H9 (cell line): ENCODE data around the gene PLEKHG7. TPM values are rescaled to one million over a fixed set of nuclear protein-coding genes. Genes with fewer than 3 reads are reported as not detected.

Experiments
- DNase-seq: peaks from one replicate; pipeline ENCODE4 v3.0.0-alpha.2; 2017
- H2AFZ ChIP-seq: one replicate; pipeline ENCODE4 v1.6.1; 2013; ENCODE audit warnings: mild to moderate bottlenecking, low read length, control low read depth, moderate library complexity
- H2AK5ac ChIP-seq: 2 replicates; pipeline ENCODE4 v1.6.1; 2013; ENCODE audit warnings: low read length, control low read depth, mixed read lengths; ENCODE audit not compliant: insufficient read length
- H2BK120ac ChIP-seq: one replicate; pipeline ENCODE4 v1.6.1; 2013; ENCODE audit warnings: low read depth, mild to moderate bottlenecking, low read length, control low read depth, inconsistent platforms; ENCODE audit not compliant: poor library complexity, severe bottlenecking
- H2BK12ac ChIP-seq: 2 replicates; pipeline ENCODE4 v1.6.1; 2013; ENCODE audit warnings: low read length, control low read depth, mixed read lengths, low read depth; ENCODE audit not compliant: insufficient read length
- H2BK15ac ChIP-seq: 2 replicates; pipeline ENCODE4 v1.6.1; 2013; ENCODE audit warnings: low read depth, low read length, control low read depth
- H2BK20ac ChIP-seq: one replicate; pipeline ENCODE4 v1.6.1; 2013; ENCODE audit warnings: low read depth, mild to moderate bottlenecking, low read length, control low read depth, inconsistent platforms; ENCODE audit not compliant: poor library complexity, severe bottlenecking
- H2BK5ac ChIP-seq: 2 replicates; pipeline ENCODE4 v1.6.1; 2013; ENCODE audit warnings: low read length, control low read depth, mixed read lengths; ENCODE audit not compliant: insufficient read length
- H3K14ac ChIP-seq: 2 replicates; pipeline ENCODE4 v1.6.1; 2013; ENCODE audit warnings: low read length, control low read depth; ENCODE audit not compliant: insufficient read depth
- H3K18ac ChIP-seq: 2 replicates; pipeline ENCODE4 v1.6.1; 2013; ENCODE audit warnings: low read depth, mild to moderate bottlenecking, mixed read lengths, low read length, control low read depth; ENCODE audit not compliant: insufficient read length
- H3K23ac ChIP-seq: 2 replicates; pipeline ENCODE4 v1.6.1; 2013; ENCODE audit warnings: low read length, control low read depth, mixed read lengths, low read depth; ENCODE audit not compliant: insufficient read length
- H3K23me2 ChIP-seq: 2 replicates; pipeline ENCODE4 v1.6.1; 2013; ENCODE audit warnings: low read depth, mild to moderate bottlenecking, mixed read lengths, low read length, control low read depth; ENCODE audit not compliant: insufficient read length, poor library complexity, severe bottlenecking
- H3K27ac ChIP-seq: 2 replicates; pipeline ENCODE4 v1.5.1; 2013; ENCODE audit warnings: low read length, control low read depth, mixed read lengths, low read depth; ENCODE audit not compliant: insufficient read length
- H3K27me3 ChIP-seq: 2 replicates; pipeline ENCODE4 v1.6.1; 2013; ENCODE audit warnings: low read length, control low read depth, inconsistent platforms; ENCODE audit not compliant: insufficient read depth
- H3K4ac ChIP-seq: 2 replicates; pipeline ENCODE4 v1.6.1; 2013; ENCODE audit warnings: low read depth, mild to moderate bottlenecking, control low read depth, inconsistent platforms, low read length, moderate library complexity
- H3K4me1 ChIP-seq: 2 replicates; pipeline ENCODE4 v1.6.1; 2013; ENCODE audit warnings: low read length, control low read depth, inconsistent platforms; ENCODE audit not compliant: insufficient read depth
- H3K4me2 ChIP-seq: 2 replicates; pipeline ENCODE4 v1.6.1; 2013; ENCODE audit warnings: low read length, control low read depth, mixed read lengths; ENCODE audit not compliant: insufficient read length, insufficient read depth
- H3K56ac ChIP-seq: 2 replicates; pipeline ENCODE4 v1.6.1; 2013; ENCODE audit warnings: low read depth, mild to moderate bottlenecking, mixed read lengths, low read length, control low read depth; ENCODE audit not compliant: insufficient read length
- H3K79me1 ChIP-seq: 2 replicates; pipeline ENCODE4 v1.6.1; 2013; ENCODE audit warnings: low read depth, mild to moderate bottlenecking, moderate library complexity, low read length, control low read depth, inconsistent platforms; ENCODE audit not compliant: insufficient read depth, poor library complexity, severe bottlenecking
- H3K79me2 ChIP-seq: 2 replicates; pipeline ENCODE4 v1.6.1; 2013; ENCODE audit warnings: low read length, control low read depth, inconsistent platforms; ENCODE audit not compliant: insufficient read depth
- H3K9ac ChIP-seq: 2 replicates; pipeline ENCODE4 v1.6.1; 2013; ENCODE audit warnings: low read length, control low read depth, mixed read lengths; ENCODE audit not compliant: insufficient read length; ENCODE audit errors: extremely low read depth
- H3K9me3 ChIP-seq: one replicate; pipeline ENCODE4 v1.6.1; 2013; ENCODE audit warnings: low read depth, low read length, inconsistent platforms; ENCODE audit not compliant: control insufficient read depth
- H3T11ph ChIP-seq: one replicate; pipeline ENCODE4 v1.6.1; 2013; ENCODE audit warnings: mild to moderate bottlenecking, low read length, control low read depth, inconsistent platforms
- H4K20me1 ChIP-seq: one replicate; pipeline ENCODE4 v1.6.1; 2013; ENCODE audit not compliant: control insufficient read depth, insufficient read length, insufficient read depth
- H4K5ac ChIP-seq: 2 replicates; pipeline ENCODE4 v1.6.1; 2013; ENCODE audit warnings: low read depth, mild to moderate bottlenecking, mixed read lengths, low read length, control low read depth; ENCODE audit not compliant: insufficient read length
- H4K8ac ChIP-seq: replicated peaks from 2 replicates; pipeline ENCODE4 v1.6.1; 2013; ENCODE audit warnings: low read length, control low read depth, mixed read lengths, low read depth; ENCODE audit not compliant: insufficient read length
- H4K91ac ChIP-seq: 2 replicates; pipeline ENCODE4 v1.6.1; 2013; ENCODE audit warnings: low read depth, mild to moderate bottlenecking, moderate library complexity, mixed read lengths, low read length, control low read depth; ENCODE audit not compliant: insufficient read length
- H3K27ac Mint-ChIP-seq, 3 experiments: 2 replicates in 2 of 3; 3 replicates in 1 of 3; pipeline ENCODE4 v1.8.0; 2020 to 2021; ENCODE audit warnings: mixed read lengths in 3 of 3, mild to moderate bottlenecking in 1 of 3, moderate library complexity in 1 of 3
- H3K27me3 Mint-ChIP-seq: 2 replicates; pipeline ENCODE4 v1.8.0; 2021; ENCODE audit warnings: low read depth, mild to moderate bottlenecking, moderate library complexity, mixed read lengths
- H3K36me3 Mint-ChIP-seq, 3 experiments: 2 replicates in 2 of 3; 3 replicates in 1 of 3; pipeline ENCODE4 v1.8.0; 2020 to 2021; ENCODE audit warnings: low read depth in 3 of 3, mixed read lengths in 3 of 3; ENCODE audit not compliant: insufficient read depth in 1 of 3
- H3K4me1 Mint-ChIP-seq, 2 experiments: 2 replicates each; pipeline ENCODE4 v1.8.0; 2020; ENCODE audit warnings: mixed read lengths in 2 of 2
- H3K4me3 Mint-ChIP-seq, 2 experiments: 2 replicates in 1 of 2; 3 replicates in 1 of 2; pipeline ENCODE4 v1.8.0; 2020 to 2021; ENCODE audit warnings: mild to moderate bottlenecking in 2 of 2, mixed read lengths in 2 of 2, moderate library complexity in 1 of 2
- H3K9me3 Mint-ChIP-seq, 2 experiments: 2 replicates in 1 of 2; 3 replicates in 1 of 2; pipeline ENCODE4 v1.8.0; 2020; ENCODE audit warnings: mild to moderate bottlenecking in 2 of 2, mixed read lengths in 2 of 2, moderate library complexity in 1 of 2
- WGBS: extraction: QIAGEN DNeasy Blood & Tissue Kit; methylation state at CpG from one replicate; pipeline ENCODE4 v1.1.7; 2013; ENCODE audit warnings: missing lambda C conversion rate, low lambda C conversion rate, mixed read lengths; ENCODE audit not compliant: insufficient read length; ENCODE audit errors: extremely low coverage; 5-methylcytosine and 5-hydroxymethylcytosine counted together
- total RNA-seq: library from RNA; stranded (reverse); gene quantifications from 2 replicates; pipeline ENCODE4 v1.2.1, GENCODE V29; 2021
- TF ChIP-seq, protein P1 (sequence below): fragments of 200-600 bp; sonication (generic); conservative IDR thresholded peaks from 3 replicates; pipeline ENCODE4 v1.8.0; 2021; ENCODE audit warnings: antibody characterized with exemption, mild to moderate bottlenecking

PLEKHG7 gene
- total RNA-seq, 1 experiment from 2014 or later = not detected

DNA sequence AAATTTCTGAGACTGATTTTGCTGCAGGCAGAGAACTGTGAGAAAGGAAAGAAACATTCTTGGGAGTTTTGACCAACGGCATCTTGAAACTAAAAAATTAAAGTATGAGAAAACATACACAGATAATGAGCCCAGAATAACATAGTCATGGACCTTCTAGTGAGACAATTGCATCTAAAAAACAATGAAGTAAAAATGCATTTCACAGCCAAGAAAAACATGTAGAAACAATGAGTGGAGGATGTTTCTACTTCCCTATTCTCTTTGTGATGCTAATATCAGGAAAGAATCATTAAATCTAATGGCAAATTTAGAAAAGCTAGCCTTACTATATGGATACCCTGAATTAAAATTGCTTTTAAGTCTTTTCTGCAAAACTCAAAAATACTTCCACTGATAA, 12.2 kb upstream of the PLEKHG7 start:
- H3K9me3 Mint-ChIP-seq = peaks cover 0 to 12% of the 10 kb centered on the region in 2 experiments; a peak in 4 of 5 replicates
- Histone ChIP-seq H4K91ac (no peak overlapping the region), H3K27ac (no peak overlapping the region), H3K4me2 (no peak overlapping the region), H4K8ac (no peak overlapping the region), H3K18ac (no peak overlapping the region), H3K79me2 (no peaks in the 10 kb centered on the region), H3K56ac (no peak overlapping the region), H2AK5ac (no peak overlapping the region), H4K5ac (no peak overlapping the region), H3K27me3 (no peaks in the 10 kb centered on the region), H3K9ac (no peak overlapping the region), H2BK120ac (no peak overlapping the region), H3T11ph (no peak overlapping the region), H2BK20ac (no peak overlapping the region), H2AFZ (no peak overlapping the region), H3K4me1 (no peaks in the 10 kb centered on the region; the same call in 1 of the 2 replicates), H2BK12ac (no peak overlapping the region), H3K9me3 (no peaks in the 10 kb centered on the region), H3K23ac (no peak overlapping the region), H3K23me2 (no peaks in the 10 kb centered on the region), H2BK5ac (no peak overlapping the region), H3K4ac (no peak overlapping the region), H3K14ac (no peak overlapping the region), H2BK15ac (no peak overlapping the region), H4K20me1 (no peaks in the 10 kb centered on the region), H3K79me1 (no peaks in the 10 kb centered on the region)
- TF ChIP-seq, protein P1, sequence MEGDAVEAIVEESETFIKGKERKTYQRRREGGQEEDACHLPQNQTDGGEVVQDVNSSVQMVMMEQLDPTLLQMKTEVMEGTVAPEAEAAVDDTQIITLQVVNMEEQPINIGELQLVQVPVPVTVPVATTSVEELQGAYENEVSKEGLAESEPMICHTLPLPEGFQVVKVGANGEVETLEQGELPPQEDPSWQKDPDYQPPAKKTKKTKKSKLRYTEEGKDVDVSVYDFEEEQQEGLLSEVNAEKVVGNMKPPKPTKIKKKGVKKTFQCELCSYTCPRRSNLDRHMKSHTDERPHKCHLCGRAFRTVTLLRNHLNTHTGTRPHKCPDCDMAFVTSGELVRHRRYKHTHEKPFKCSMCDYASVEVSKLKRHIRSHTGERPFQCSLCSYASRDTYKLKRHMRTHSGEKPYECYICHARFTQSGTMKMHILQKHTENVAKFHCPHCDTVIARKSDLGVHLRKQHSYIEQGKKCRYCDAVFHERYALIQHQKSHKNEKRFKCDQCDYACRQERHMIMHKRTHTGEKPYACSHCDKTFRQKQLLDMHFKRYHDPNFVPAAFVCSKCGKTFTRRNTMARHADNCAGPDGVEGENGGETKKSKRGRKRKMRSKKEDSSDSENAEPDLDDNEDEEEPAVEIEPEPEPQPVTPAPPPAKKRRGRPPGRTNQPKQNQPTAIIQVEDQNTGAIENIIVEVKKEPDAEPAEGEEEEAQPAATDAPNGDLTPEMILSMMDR = no peak
- peaks cover 13 to 15% of the 10 kb centered on the region in 2 experiments for H3K4me1 Mint-ChIP-seq
- WGBS = no CpG with 5 or more reads among the region's 1 CpG
- peaks cover 0 to 6% (median 6%) of the 10 kb centered on the region in 3 experiments; a peak in 4 of 7 replicates for H3K36me3 Mint-ChIP-seq
- no peaks in the 10 kb centered on the region for H3K27me3 Mint-ChIP-seq
- H3K4me3 Mint-ChIP-seq = no peak overlapping the region
- DNase-seq = no peak
- no peak overlapping the region; a peak in 2 of 7 replicates for H3K27ac Mint-ChIP-seq
